Lung (tissue), 12 donors: ENCODE results near the gene ATAT1. TPM values are rescaled to one million over a fixed set of nuclear protein-coding genes. Genes with fewer than 3 reads are reported as not detected.
A peak's percentile ranks its signal among the peaks of the same experiment; 100 is the strongest.

Source experiments
- ATAC-seq: fragments of 200-7000 bp; cut with Tn5 transposase; one replicate; pipeline ENCODE4 v1.9.1; 2020; ENCODE audit warnings: moderate number of reproducible peaks; ENCODE audit not compliant: insufficient read depth, low FRiP score
- DNase-seq, 3 donors: peaks; one replicate each; pipeline ENCODE4 v3.0.0-alpha.2; 2013 to 2017
- H3K27ac ChIP-seq, 2 donors: one replicate each; pipeline ENCODE4 v1.5.1; 2013; ENCODE audit warnings: mild to moderate bottlenecking in 2 of 2, moderate library complexity in 2 of 2, control low read depth in 1 of 2, inconsistent platforms in 1 of 2, low read depth in 1 of 2, low read length in 1 of 2
- H3K27me3 ChIP-seq, 3 donors: one replicate each; pipeline ENCODE4 v1.5.1; 2013; ENCODE audit warnings: low read length in 2 of 3; ENCODE audit not compliant: control insufficient read depth in 3 of 3, insufficient read depth in 3 of 3
- H3K36me3 ChIP-seq, 4 donors: one replicate each; pipeline ENCODE4 v1.5.1; 2013; ENCODE audit warnings: low read length in 4 of 4, mild to moderate bottlenecking in 1 of 4, moderate library complexity in 1 of 4; ENCODE audit not compliant: control insufficient read depth in 4 of 4, insufficient read depth in 4 of 4
- H3K4me1 ChIP-seq, 5 donors: one replicate each; pipeline ENCODE4 v1.5.1; 2013; ENCODE audit warnings: low read length in 5 of 5, mild to moderate bottlenecking in 2 of 5, moderate library complexity in 1 of 5; ENCODE audit not compliant: control insufficient read depth in 5 of 5, insufficient read depth in 5 of 5
- H3K4me3 ChIP-seq: one replicate; pipeline ENCODE4 v1.5.1; 2013; ENCODE audit warnings: mild to moderate bottlenecking, control low read depth, moderate library complexity
- H3K9ac ChIP-seq, 2 donors: one replicate each; pipeline ENCODE4 v1.5.1; 2013; ENCODE audit warnings: low read length in 2 of 2, control low read depth in 1 of 2; ENCODE audit not compliant: insufficient read depth in 1 of 2
- H3K9me3 ChIP-seq, 4 donors: one replicate each; pipeline ENCODE4 v1.5.1; 2013; ENCODE audit warnings: low read length in 3 of 4, mild to moderate bottlenecking in 1 of 4, moderate library complexity in 1 of 4; ENCODE audit not compliant: control insufficient read depth in 4 of 4, insufficient read depth in 3 of 4
- CTCF ChIP-seq: IDR thresholded peaks from 2 replicates; pipeline ENCODE4 v1.5.1; 2012; ENCODE audit warnings: mild to moderate bottlenecking; ENCODE audit errors: control extremely low read depth, extremely low read depth
- WGBS, 2 donors: extraction: QIAGEN DNeasy Blood & Tissue Kit; methylation state at CpG; one replicate each; pipeline ENCODE4 v1.1.7; 2013; 5-methylcytosine and 5-hydroxymethylcytosine counted together
- polyA plus RNA-seq, 2 donors: library from polyadenylated mRNA; stranded (reverse); fragments of 200-250 nt; gene quantifications; one replicate each; pipeline ENCODE4 v1.2.1, GENCODE V29; 2013
- total RNA-seq, 2 donors: library from RNA; depleted of rRNA in 1 of 2; stranded (reverse); fragments of >200 nt in 1 of 2; gene quantifications; one replicate each; pipeline ENCODE4 v1.2.1, GENCODE V29; 2014 to 2021
- donor health status: control.
- donor health status: control.
- donor health status: Bipolar disorder and iron deficiency.
- donor health status: healthy.
- donor health status: DM: yes; HTN: yes; CAD: no.

The ATAT1 gene
- total and polyA plus RNA-seq, 4 donors = 5.5 to 13.3 (median 7.9) TPM

- Histone ChIP-seq H3K4me3 (no peak overlapping the region), H3K9me3 (no peaks in the 10 kb centered on the region), H3K27me3 (no peaks in the 10 kb centered on the region), H3K9ac (no peak overlapping the region), H3K27ac (no peak overlapping the region), H3K4me1 (peaks cover 0 to 8% (median 3%) of the 10 kb centered on the region in 5 donors), H3K36me3 (peaks cover 11 to 18% (median 17%) of the 10 kb centered on the region in 4 donors)
- WGBS, 2 donors = 88 to 91% methylated on average over 27 of the region's 27 CpGs
- DNase-seq (no peak), ATAC-seq (no peak)
- TF ChIP-seq CTCF = no peak
Observed at GRCh38 chr6:30670760-30671527, 44.3 kb downstream of the ATAT1 start.

GRCh38 chr6:30672445-30673253 is 46.0 kb downstream of the ATAT1 start, which contains the start of gene DHX16:
Gene DHX16, minus strand, starts transcription at chr6:30673006. Its CDS starts 165 bp downstream, at chr6:30672841.
- Histone ChIP-seq H3K27ac (peak within 1 kb of the TSS; percentile 45 to 91), H3K9me3 (no peaks in the 10 kb centered on the region), H3K4me3 (peak within 1 kb of the TSS; percentile 65), H3K27me3 (no peaks in the 10 kb centered on the region), H3K9ac (peak within 1 kb of the TSS; percentile 77 to 89), H3K36me3 (peaks cover 19 to 23% (median 22%) of the 10 kb centered on the region in 4 donors), H3K4me1 (peaks cover 0 to 8% (median 3%) of the 10 kb centered on the region in 5 donors)
- peak; percentile 92 for ATAC-seq
- peak; percentile 92 for TF ChIP-seq CTCF
- peak; percentile 96 to 98 (median 98) for DNase-seq
- WGBS, 2 donors = 0% methylated on average over 57 of the region's 57 CpGs

GRCh38 chr6:30676660-30677285 is 50.1 kb downstream of the ATAT1 start:
- H3K36me3 ChIP-seq = peaks cover 13 to 24% (median 16%) of the 10 kb centered on the region in 4 donors
- H3K27me3 ChIP-seq = no peaks in the 10 kb centered on the region
- TF ChIP-seq CTCF = no peak
- ATAC-seq (no peak), DNase-seq (no peak)
- no peak overlapping the region for H3K9ac ChIP-seq
- no peaks in the 10 kb centered on the region for H3K9me3 ChIP-seq
- no peak overlapping the region for H3K4me3 ChIP-seq
- 86 to 89% methylated on average over 10 of the region's 10 CpGs for WGBS, 2 donors
- H3K27ac ChIP-seq = no peak overlapping the region
- peaks cover 0 to 8% (median 1%) of the 10 kb centered on the region in 5 donors for H3K4me1 ChIP-seq
